ENCODE data around the gene PSG5.
"Not testable (repeated sequence)": the region's sequence is repeated elsewhere in the genome, so short reads cannot be mapped to it uniquely, and the experiment has no call there.

The PSG5 gene

GRCh38 chr19:43186311-43186935, at the start of gene PSG5:
PSG5 (minus strand) TSS chr19:43186536; CDS start chr19:43186405, 131 bp downstream.
- DNase-seq (ENCODE audit: low read depth in 2 of 2) = not testable (repeated sequence)

GRCh38 chr19:43235686-43236085, 49.4 kb upstream of the PSG5 start:
- not testable (repeated sequence) for DNase-seq (ENCODE audit: low read depth in 2 of 2)

GRCh38 chr19:43229315-43229714, 43.0 kb upstream of the PSG5 start:
- no peak for DNase-seq (ENCODE audit: low read depth in 2 of 2)

GRCh38 chr19:43228730-43229129, 42.4 kb upstream of the PSG5 start:
- not testable (repeated sequence) for DNase-seq (ENCODE audit: low read depth in 2 of 2)

GRCh38 chr19:43226986-43227385, 40.6 kb upstream of the PSG5 start:
- DNase-seq (ENCODE audit: low read depth in 2 of 2) = not testable (repeated sequence)

- no peak for DNase-seq (ENCODE audit: low read depth in 2 of 2)
Measured at GRCh38 chr19:43224855-43225253, 38.5 kb upstream of the PSG5 start.

GRCh38 chr19:43224201-43224854, 38.0 kb upstream of the PSG5 start:
- not testable (repeated sequence) for DNase-seq (ENCODE audit: low read depth in 2 of 2)

GRCh38 chr19:43221891-43222290, 35.6 kb upstream of the PSG5 start:
- not testable (repeated sequence) for DNase-seq (ENCODE audit: low read depth in 2 of 2)

GRCh38 chr19:43219136-43219535, 32.8 kb upstream of the PSG5 start:
- not testable (repeated sequence) for DNase-seq (ENCODE audit: low read depth in 2 of 2)

- not testable (repeated sequence) for DNase-seq (ENCODE audit: low read depth in 2 of 2)
Measured at GRCh38 chr19:43215881-43216280, 29.5 kb upstream of the PSG5 start.

- no peak for DNase-seq (ENCODE audit: low read depth in 2 of 2)
Measured at GRCh38 chr19:43207991-43208390, 21.7 kb upstream of the PSG5 start.

- not testable (repeated sequence) for DNase-seq (ENCODE audit: low read depth in 2 of 2)
Measured at GRCh38 chr19:43207174-43207573, 20.8 kb upstream of the PSG5 start.

GRCh38 chr19:43205471-43206105, 19.3 kb upstream of the PSG5 start, which contains the start of gene PSG4:
PSG4 (minus strand) TSS chr19:43205638; CDS start chr19:43205536, 102 bp downstream.
- DNase-seq (ENCODE audit: low read depth in 2 of 2) = not testable (repeated sequence)

GRCh38 chr19:43203611-43204010, 17.3 kb upstream of the PSG5 start:
- not testable (repeated sequence) for DNase-seq (ENCODE audit: low read depth in 2 of 2)

GRCh38 chr19:43201891-43202290, 15.6 kb upstream of the PSG5 start:
- DNase-seq (ENCODE audit: low read depth in 2 of 2) = not testable (repeated sequence)

- DNase-seq (ENCODE audit: low read depth in 2 of 2) = not testable (repeated sequence)
Measured at GRCh38 chr19:43201337-43201801, 15.0 kb upstream of the PSG5 start.

GRCh38 chr19:43198686-43199419, 12.5 kb upstream of the PSG5 start:
- DNase-seq (ENCODE audit: low read depth in 2 of 2) = not testable (repeated sequence)

- not testable (repeated sequence) for DNase-seq (ENCODE audit: low read depth in 2 of 2)
Measured at GRCh38 chr19:43197666-43198397, 11.5 kb upstream of the PSG5 start.

GRCh38 chr19:43194397-43194796, 8.1 kb upstream of the PSG5 start:
- not testable (repeated sequence) for DNase-seq (ENCODE audit: low read depth in 2 of 2)

GRCh38 chr19:43192381-43193155, 6.2 kb upstream of the PSG5 start:
- DNase-seq (ENCODE audit: low read depth in 2 of 2) = not testable (repeated sequence)
